ENCODE data around the gene PEBP1. TPM values are rescaled to one million over a fixed set of nuclear protein-coding genes. Genes with fewer than 3 reads are reported as not detected.
A peak's percentile ranks its signal among the peaks of the same experiment; 100 is the strongest.

The PEBP1 gene
- total RNA-seq, 4 donors from 2014 or later: 98.1 to 182 (median 136) TPM

- no peak overlapping the region for H3K4me3 ChIP-seq
- peaks cover 0 to 3% of the 10 kb centered on the region in 2 donors for H3K4me1 ChIP-seq
- no peak overlapping the region for H3K27ac ChIP-seq
- H3K36me3 ChIP-seq: no peaks in the 10 kb centered on the region
- H3K27me3 ChIP-seq: no peaks in the 10 kb centered on the region
- intact Hi-C loops (cut with DNase I; ENCODE audit: low total_unique reads): no loop called here
- H3K9me3 ChIP-seq: no peaks in the 10 kb centered on the region
- no peak for TF ChIP-seq POLR2A (IDR thresholded peaks at IDR 0.05)
- TF ChIP-seq, protein P1, sequence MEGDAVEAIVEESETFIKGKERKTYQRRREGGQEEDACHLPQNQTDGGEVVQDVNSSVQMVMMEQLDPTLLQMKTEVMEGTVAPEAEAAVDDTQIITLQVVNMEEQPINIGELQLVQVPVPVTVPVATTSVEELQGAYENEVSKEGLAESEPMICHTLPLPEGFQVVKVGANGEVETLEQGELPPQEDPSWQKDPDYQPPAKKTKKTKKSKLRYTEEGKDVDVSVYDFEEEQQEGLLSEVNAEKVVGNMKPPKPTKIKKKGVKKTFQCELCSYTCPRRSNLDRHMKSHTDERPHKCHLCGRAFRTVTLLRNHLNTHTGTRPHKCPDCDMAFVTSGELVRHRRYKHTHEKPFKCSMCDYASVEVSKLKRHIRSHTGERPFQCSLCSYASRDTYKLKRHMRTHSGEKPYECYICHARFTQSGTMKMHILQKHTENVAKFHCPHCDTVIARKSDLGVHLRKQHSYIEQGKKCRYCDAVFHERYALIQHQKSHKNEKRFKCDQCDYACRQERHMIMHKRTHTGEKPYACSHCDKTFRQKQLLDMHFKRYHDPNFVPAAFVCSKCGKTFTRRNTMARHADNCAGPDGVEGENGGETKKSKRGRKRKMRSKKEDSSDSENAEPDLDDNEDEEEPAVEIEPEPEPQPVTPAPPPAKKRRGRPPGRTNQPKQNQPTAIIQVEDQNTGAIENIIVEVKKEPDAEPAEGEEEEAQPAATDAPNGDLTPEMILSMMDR (IDR thresholded peaks at IDR 0.05): no peak
- no peak for DNase-seq
These were observed 28.9 kb upstream of the PEBP1 start for GRCh38 chr12:118107011-118107410.

- Histone ChIP-seq H3K9me3 (no peaks in the 10 kb centered on the region), H3K4me1 (no peaks in the 10 kb centered on the region), H3K36me3 (no peaks in the 10 kb centered on the region), H3K4me3 (no peak overlapping the region), H3K27me3 (no peaks in the 10 kb centered on the region), H3K27ac (no peak overlapping the region)
- TF ChIP-seq, protein P1 (IDR thresholded peaks at IDR 0.05): no peak
- no peak for TF ChIP-seq POLR2A (IDR thresholded peaks at IDR 0.05)
- no peak for DNase-seq
- intact Hi-C loops (cut with DNase I; ENCODE audit: low total_unique reads): no loop called here
These were observed 28.2 kb upstream of the PEBP1 start for GRCh38 chr12:118107694-118108093.

- Histone ChIP-seq H3K4me1 (no peaks in the 10 kb centered on the region), H3K27ac (no peak overlapping the region), H3K4me3 (no peak overlapping the region), H3K9me3 (no peaks in the 10 kb centered on the region), H3K36me3 (no peaks in the 10 kb centered on the region), H3K27me3 (no peaks in the 10 kb centered on the region)
- intact Hi-C loops (cut with DNase I; ENCODE audit: low total_unique reads): no loop called here
- TF ChIP-seq, protein P1 (IDR thresholded peaks at IDR 0.05): no peak
- no peak for TF ChIP-seq POLR2A (IDR thresholded peaks at IDR 0.05)
- DNase-seq: no peak
These were observed 26.8 kb upstream of the PEBP1 start for GRCh38 chr12:118109088-118109487.

DNA sequence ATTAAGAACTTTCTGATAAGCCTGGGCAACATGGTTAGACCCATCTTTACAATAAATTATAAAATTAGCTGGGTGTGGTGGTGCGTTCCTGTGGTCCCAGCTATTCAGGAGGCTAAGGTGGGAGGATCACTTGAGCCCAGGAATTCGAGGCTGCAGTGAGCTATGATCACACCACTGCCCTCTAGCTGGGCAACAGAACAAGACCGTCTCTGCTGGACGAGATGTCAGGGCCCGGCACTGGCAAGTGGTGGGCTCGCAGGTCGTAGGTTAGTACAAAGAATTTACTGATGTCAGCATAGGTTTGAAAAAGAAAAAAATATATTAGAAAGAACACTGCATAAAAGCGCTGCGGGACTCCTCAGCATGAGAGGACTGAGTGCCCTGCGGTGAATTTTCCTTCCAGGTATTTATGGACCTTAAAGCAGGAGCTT, 16.5 kb upstream of the PEBP1 start:
- no peak for DNase-seq
- no peaks in the 10 kb centered on the region for H3K4me1 ChIP-seq
- intact Hi-C loops (cut with DNase I; ENCODE audit: low total_unique reads): no loop called here
- H3K4me3 ChIP-seq: no peak overlapping the region
- H3K27ac ChIP-seq: no peak overlapping the region
- H3K27me3 ChIP-seq: no peaks in the 10 kb centered on the region
- H3K36me3 ChIP-seq: no peaks in the 10 kb centered on the region
- no peak for TF ChIP-seq POLR2A (IDR thresholded peaks at IDR 0.05)
- TF ChIP-seq, protein P1 (IDR thresholded peaks at IDR 0.05): no peak
- no peaks in the 10 kb centered on the region for H3K9me3 ChIP-seq

GRCh38 chr12:118120579-118121363, 15.2 kb upstream of the PEBP1 start:
- Histone ChIP-seq H3K27ac (peak overlapping the region in 1 of 2 donors; percentile 49), H3K4me1 (no peaks in the 10 kb centered on the region), H3K36me3 (no peaks in the 10 kb centered on the region), H3K27me3 (no peaks in the 10 kb centered on the region), H3K4me3 (no peak overlapping the region), H3K9me3 (no peaks in the 10 kb centered on the region)
- intact Hi-C loops (cut with DNase I; ENCODE audit: low total_unique reads): loop anchor here (10.0 kb wide), 1 partner anchor 254 kb away; the partner anchor contains the start of genes SUDS3 and TAOK3
- peak; percentile 63 to 74 for DNase-seq
- TF ChIP-seq, protein P1 (IDR thresholded peaks at IDR 0.05): peak; percentile 13 to 77 (median 36)
- no peak for TF ChIP-seq POLR2A (IDR thresholded peaks at IDR 0.05)
